ENCODE measurements around the gene ENAH.

The ENAH gene

GRCh38 chr1:225468270-225469020 lies 184.5 kb downstream of the ENAH start:
- FAIRE-seq = no peak

GRCh38 chr1:225467193-225468020 lies 185.5 kb downstream of the ENAH start:
- FAIRE-seq = no peak

DNA sequence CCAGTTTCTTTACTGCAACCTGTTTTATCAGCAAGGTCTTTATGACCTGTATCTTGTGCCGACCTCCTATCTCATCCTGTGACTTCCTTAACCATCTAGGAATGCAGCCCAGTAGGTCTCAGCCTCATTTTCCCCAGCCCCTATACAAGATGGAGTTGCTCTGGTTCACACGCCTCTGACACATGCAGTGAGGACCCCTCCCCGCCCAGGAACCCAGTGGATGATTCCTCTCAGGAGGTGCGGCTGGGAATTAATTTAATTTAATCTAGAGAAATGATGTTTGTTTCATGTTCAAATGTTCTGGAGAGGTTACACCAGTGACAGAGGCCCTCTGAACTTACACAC lies 186.1 kb downstream of the ENAH start:
- FAIRE-seq = no peak

DNA sequence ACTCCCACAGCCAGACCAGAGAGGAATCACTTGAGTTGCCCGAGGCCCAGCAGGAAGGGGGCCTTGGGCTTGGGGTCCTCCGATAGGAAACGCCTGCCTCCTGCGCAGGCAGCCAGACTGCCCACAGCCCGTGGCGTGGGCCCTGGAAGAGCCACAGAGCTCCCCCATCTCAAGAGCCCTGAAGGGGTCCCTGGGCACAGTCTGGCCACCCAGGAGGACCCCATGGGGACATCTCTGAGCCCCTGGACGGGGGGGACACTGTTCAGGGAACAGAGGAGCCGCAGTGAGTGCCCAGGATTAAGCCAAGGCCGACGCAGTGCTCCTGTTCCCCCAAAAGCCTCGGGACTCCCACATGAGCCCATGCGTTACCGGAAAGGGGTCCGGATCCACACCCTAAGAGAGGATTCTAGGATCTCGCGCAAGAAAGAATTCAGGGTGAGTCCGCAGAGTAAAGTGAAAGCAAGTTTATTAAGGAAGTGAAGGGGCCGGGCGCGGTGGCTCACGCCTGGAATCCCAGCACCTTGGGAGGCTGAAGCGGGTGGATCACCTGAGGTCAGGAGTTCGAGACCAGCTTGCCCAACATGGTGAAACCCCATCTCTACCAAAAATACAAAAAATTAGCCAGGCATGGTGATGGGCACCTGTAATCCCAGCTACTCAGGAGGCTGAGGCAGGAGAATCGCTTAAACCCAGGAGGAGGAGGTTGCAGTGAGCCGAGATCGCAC lies 187.0 kb downstream of the ENAH start:
- FAIRE-seq = no peak

DNA sequence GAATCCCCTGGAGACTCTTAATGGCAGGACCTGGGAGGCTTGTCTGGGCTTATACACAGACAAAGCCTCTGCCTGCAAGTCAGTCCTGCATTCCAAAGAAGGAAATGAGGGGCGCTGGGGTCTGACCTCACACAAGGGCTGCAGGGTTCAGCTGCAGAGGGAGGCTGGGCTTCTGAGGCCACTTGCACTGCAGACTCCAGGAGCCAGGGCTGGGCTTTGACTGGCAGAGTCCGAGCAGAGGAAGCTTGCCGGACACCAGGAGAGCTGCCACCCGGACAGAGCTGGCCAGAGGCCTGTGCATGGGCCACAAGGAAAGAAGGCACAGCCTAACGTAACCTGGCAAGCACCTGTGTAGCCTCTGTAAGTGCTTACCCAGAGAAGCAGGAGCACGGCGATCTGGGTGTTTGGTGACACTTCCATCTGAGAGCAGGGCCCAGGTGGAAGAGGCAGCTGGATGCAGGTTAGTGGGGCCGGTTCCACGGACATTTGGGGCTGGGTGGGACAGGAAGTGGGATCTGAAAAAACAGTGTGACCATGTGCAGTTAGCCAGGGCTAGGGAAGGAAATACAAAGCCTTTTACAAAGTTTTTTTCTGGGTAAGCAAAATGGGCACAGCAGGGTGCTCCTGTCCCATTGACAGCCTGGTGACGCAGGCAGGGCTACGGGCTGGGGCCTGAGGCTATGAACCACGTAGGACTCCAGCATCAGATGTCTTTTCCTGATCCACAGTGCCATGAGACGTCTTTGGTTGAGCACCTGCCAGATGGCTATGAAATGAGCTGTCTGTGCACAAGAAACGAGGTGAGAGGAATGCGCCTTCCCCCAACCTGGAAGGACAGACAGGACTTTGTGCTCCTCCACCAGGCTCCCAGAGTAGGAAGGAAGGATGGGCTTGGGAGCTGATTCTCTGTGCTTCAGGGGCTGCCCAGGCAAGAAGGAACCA lies 187.8 kb downstream of the ENAH start:
- FAIRE-seq = no peak

GRCh38 chr1:225462714-225463574 lies 190.0 kb downstream of the ENAH start:
- FAIRE-seq = no peak

- FAIRE-seq = no peak
These were observed 190.6 kb downstream of the ENAH start for GRCh38 chr1:225462429-225462713.

GRCh38 chr1:225461533-225462428 lies 191.1 kb downstream of the ENAH start:
- no peak for FAIRE-seq

DNA sequence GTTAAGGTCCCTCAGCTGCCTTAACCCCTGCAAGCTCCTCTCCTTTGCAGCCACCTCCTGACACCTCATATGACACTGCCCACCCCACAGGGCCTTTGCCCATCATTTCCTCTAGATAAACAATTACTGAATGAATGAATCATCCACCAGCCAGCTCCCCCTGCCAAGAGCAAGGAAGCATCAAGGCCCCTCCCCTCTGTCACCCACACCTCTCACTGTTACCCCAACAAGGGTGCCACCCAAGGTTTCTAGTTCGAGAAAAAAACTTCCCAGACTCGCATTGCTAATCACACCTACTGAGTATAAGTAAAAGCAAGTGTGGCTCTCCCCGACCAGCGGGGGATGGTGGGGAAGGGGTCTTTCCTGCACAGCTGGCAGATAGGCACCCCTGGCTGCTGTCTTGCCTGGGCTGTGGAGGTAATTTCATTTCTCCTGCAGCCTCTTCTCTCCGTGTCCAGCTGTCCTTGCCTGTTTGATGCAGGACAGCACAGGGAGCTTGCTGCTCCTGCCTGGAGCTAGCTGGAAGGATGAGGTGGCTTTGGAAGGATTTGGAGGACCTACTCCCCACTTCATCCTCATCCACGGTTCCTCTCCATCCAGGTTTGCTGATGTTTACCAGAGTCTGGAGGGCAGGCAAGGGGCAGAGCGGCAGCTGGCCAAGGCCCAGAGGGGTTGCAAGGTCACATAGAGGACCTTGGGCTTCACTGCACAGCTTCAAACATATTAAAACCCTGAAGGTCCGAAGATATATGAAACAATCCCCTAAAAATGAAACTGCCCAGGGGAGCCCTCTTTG lies 192.0 kb downstream of the ENAH start:
- FAIRE-seq = no peak

- FAIRE-seq = no peak
These were observed 192.7 kb downstream of the ENAH start for GRCh38 chr1:225460021-225460736.

DNA sequence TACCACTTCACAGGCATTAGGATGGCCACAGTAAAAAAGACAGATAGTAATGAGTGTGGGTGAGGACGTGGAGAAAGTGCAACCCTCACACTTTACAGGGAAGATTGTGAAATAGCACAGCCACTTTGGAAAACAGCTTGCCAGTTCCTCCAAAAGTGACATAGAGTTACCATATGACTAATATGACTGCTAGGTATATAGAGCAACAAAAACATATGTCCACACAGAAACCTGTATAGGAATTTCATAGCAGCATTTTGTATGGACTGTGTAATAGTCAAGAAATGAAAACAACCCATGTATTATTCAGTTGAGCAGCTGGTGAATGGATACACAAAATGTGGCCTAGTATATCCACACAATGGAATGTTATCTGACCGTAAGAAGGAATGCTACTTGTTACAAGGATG lies 194.7 kb downstream of the ENAH start:
- no peak for FAIRE-seq

DNA sequence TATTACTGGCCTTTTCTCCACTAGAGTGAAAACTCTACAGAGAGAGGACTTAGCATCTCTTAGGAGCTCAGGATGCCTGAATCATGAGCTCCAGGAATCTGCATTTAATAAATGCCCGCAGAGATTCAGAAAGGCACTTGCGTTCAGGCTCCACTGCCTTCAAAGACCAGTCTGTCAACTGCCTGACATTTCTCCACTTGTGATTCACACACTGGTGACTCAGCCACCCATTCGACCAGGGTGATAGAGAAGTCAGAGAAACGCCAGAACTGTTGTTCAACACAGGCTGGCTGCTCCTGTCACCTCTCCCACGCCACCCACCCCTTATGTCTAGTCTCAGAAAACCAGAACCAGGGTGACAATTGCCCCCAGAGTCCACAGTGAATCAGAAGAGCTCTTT lies 198.2 kb downstream of the ENAH start:
- FAIRE-seq = no peak

GRCh38 chr1:225453797-225454648 lies 198.9 kb downstream of the ENAH start:
- FAIRE-seq = no peak

GRCh38 chr1:225451840-225452515 lies 200.9 kb downstream of the ENAH start:
- no peak for FAIRE-seq

- no peak for FAIRE-seq
These were observed 201.6 kb downstream of the ENAH start for GRCh38 chr1:225451340-225451739.

DNA sequence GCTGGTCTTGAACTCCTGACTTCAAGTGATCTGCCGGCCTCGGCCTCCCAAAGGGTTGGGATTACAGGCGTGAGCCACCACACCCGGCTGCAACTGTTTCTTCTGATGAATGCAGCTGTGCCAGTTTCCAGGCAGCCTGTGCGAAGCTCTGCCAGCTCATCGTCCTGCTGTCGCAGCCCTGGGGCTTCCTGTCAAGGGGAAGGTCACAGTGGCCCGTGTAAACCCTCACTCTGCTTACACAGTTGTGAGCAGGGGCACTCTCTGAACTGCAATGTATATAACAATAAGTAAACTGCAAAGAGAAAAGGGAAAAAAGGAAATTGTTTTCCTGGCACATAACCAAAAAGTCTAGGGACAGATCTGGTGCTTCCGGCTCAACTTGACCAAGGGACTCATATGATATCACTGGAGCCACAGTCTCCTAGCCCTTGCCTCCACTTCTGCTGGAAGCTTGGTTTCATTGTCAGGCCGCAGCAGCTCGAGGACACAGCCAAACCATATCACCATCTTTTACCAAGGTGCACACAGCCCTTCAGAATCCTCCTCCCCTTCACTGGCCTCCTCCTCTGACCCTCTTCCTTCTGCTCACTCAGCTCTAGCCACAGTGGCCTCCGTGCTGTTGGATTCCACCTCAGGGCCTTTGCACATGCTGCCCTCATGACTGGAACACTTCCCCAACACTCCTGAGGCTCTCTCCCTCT lies 202.3 kb downstream of the ENAH start:
- FAIRE-seq = no peak

DNA sequence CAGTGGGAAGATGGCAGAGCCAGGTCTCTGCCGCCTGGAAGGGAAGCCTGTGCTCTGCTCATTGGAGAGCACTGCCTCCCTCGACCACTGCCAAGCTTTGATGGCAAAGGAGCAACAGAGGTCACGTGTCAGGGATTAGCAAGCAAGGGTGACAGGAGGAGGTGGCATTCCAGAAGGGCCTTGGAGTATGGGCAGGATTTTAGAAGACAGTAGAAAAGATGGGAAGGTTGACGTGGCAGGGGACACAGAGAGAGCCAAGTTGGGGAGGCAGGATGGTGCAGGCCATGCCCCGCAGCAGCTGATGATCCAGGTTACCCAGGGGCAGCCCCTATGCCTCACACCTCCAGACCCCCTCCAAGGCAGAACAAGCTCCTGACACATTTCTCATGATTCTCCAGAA lies 203.1 kb downstream of the ENAH start:
- no peak for FAIRE-seq

Data from G401.6 (cell line).